Testis (tissue), 3 donors: ENCODE results near the gene ENTPD8. TPM values are rescaled to one million over a fixed set of nuclear protein-coding genes. Genes with fewer than 3 reads are reported as not detected.

Source experiments
- DNase-seq: peaks from one replicate; pipeline ENCODE4 v3.0.0-alpha.2; 2019
- H3K27ac ChIP-seq, 2 donors: fragments of 200-600 bp; sonication (generic); one replicate each; pipeline ENCODE4 v1.5.1; 2019
- H3K27me3 ChIP-seq: fragments of 200-600 bp; sonication (generic); one replicate; pipeline ENCODE4 v1.5.1; 2019
- H3K36me3 ChIP-seq: fragments of 200-600 bp; sonication (generic); one replicate; pipeline ENCODE4 v1.5.1; 2017; ENCODE audit warnings: low read depth; ENCODE audit errors: missing control alignments
- H3K4me1 ChIP-seq: fragments of 200-600 bp; sonication (generic); one replicate; pipeline ENCODE4 v1.5.1; 2019
- H3K4me3 ChIP-seq, 2 donors: fragments of 200-600 bp; sonication (generic); one replicate each; pipeline ENCODE4 v1.5.1; 2017 to 2019
- H3K9me3 ChIP-seq: fragments of 200-600 bp; sonication (generic); one replicate; pipeline ENCODE4 v1.5.1; 2017
- POLR2A ChIP-seq: fragments of 450-650 bp; IDR thresholded peaks from one replicate; pipeline ENCODE4 v1.6.1; 2017; ENCODE audit warnings: antibody characterized with exemption, mild to moderate bottlenecking, moderate library complexity
- WGBS, 2 donors: methylation state at CpG; one replicate each; pipeline ENCODE4 v1.1.5; 2018; 5-methylcytosine and 5-hydroxymethylcytosine counted together
- intact Hi-C: fragments of 100-400 bp; cut with DNase I; formaldehyde crosslinking; loops from one replicate; pipeline ENCODE4 v1.15.1; 2023; ENCODE audit warnings: low total_unique reads
- polyA plus RNA-seq: library from polyadenylated mRNA; stranded (reverse); fragments of 350-450 nt; fragmentation: Illumina TruSeq; extraction: RNeasy Lipid Tissue Mini Kit (QIAGEN cat#74804); gene quantifications from one replicate; pipeline ENCODE4 v1.2.3, GENCODE V29; 2014; ENCODE audit warnings: low read depth, low replicate concordance; ENCODE audit not compliant: insufficient read depth
- total RNA-seq, 2 donors: library from RNA; depleted of rRNA; stranded (reverse); fragments of >200 nt; gene quantifications; one replicate each; pipeline ENCODE4 v1.2.3, GENCODE V29; 2016
- TF ChIP-seq, protein P1 (sequence below), 3 experiments: fragments of 450-650 bp in 2 of 3; fragments of 200-600 bp in 1 of 3; sonication (generic) in 1 of 3; IDR thresholded peaks; one replicate each; pipeline ENCODE4 v1.5.1; 2016 to 2019; ENCODE audit warnings: antibody characterized with exemption in 3 of 3, mild to moderate bottlenecking in 2 of 3, moderate library complexity in 1 of 3

ENTPD8 gene
- total and polyA plus RNA-seq, 3 donors from 2014 or later = 0.37 to 2.2 (median 2.0) TPM

DNA sequence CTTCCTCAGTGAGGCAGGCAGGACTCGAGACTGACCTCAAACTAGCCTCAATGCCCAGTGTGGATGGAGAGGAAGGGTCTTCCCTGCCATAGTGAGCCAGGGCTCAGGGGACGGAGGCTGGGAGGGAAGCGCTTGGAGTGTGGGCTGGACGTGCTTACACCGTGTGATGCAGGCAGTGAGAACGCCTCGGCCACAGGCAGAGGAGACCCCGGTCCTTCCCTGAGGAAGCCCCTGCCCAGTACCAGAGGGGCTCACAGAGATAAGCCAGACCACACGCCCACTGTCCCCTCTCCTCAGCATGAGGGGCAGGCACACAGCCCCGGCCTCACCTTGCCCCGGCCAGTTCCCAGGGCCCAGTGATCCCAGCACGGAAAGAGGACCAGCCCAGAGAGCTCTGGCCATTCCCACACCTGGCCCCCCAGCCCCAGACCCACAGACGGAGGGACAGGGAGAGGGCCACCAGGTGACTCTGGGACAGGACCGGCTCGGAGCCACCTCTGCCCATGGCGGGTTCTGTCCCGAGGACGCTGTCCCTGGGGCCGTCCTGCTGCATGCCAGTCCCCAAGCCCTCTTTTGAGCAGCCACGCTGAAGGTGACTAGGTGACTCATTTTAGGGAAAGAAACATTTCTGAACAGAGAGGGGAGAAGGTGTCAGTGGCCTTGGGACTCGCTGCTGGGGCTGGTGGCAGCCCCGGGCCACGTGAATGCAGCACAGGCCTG, 24.0 kb upstream of the ENTPD8 start:
- 94 to 96% methylated on average over 10 to 22 of the region's 23 CpGs for WGBS, 2 donors
- no peak overlapping the region for H3K4me3 ChIP-seq
- TF ChIP-seq, protein P1, sequence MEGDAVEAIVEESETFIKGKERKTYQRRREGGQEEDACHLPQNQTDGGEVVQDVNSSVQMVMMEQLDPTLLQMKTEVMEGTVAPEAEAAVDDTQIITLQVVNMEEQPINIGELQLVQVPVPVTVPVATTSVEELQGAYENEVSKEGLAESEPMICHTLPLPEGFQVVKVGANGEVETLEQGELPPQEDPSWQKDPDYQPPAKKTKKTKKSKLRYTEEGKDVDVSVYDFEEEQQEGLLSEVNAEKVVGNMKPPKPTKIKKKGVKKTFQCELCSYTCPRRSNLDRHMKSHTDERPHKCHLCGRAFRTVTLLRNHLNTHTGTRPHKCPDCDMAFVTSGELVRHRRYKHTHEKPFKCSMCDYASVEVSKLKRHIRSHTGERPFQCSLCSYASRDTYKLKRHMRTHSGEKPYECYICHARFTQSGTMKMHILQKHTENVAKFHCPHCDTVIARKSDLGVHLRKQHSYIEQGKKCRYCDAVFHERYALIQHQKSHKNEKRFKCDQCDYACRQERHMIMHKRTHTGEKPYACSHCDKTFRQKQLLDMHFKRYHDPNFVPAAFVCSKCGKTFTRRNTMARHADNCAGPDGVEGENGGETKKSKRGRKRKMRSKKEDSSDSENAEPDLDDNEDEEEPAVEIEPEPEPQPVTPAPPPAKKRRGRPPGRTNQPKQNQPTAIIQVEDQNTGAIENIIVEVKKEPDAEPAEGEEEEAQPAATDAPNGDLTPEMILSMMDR (IDR thresholded peaks at IDR 0.05) = no peak
- no peak for TF ChIP-seq POLR2A
- H3K27ac ChIP-seq = no peak overlapping the region
- DNase-seq = no peak
- H3K36me3 ChIP-seq = no peaks in the 10 kb centered on the region
- no peaks in the 10 kb centered on the region for H3K27me3 ChIP-seq
- peaks cover 2% of the 10 kb centered on the region for H3K4me1 ChIP-seq
- intact Hi-C loops = no loop called here
- H3K9me3 ChIP-seq = no peaks in the 10 kb centered on the region

DNA sequence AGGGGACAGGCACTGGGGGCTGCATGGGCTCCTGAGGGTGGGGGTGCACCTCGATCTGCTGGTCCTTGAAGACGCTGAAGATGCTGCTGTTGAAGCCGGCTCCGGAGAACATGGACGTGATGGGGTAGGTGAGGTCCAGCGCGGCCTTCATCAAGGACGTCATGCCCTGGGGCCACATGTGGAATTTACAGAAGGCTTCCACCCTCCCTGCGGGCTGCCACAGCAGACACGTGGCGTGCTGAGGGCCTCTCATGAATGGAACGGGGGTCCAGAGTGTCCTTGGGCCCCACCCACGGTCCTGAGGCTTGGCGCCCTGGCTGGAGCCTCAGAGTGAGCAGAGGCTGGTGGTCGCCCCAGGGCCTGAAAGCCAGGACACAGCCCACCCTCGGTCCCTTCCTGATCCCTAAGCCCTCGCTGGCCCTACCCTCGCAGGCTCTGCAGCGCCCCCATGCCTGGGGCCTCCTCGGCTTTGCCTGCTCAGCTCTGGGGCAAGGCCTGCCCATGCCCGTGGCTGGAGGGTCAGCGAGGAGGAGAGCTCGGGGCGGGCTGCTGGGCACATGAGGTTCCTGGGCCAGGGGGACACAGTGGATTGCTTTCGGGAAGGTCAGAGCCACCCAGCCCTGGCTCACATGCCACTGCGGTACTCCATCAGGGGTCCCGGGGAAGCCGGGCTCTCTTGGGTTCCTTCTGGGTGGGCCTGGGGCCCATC, 23.3 kb upstream of the ENTPD8 start:
- Histone ChIP-seq H3K27me3 (no peaks in the 10 kb centered on the region), H3K27ac (no peak overlapping the region), H3K4me1 (peaks cover 10% of the 10 kb centered on the region), H3K4me3 (no peak overlapping the region), H3K9me3 (no peaks in the 10 kb centered on the region), H3K36me3 (no peaks in the 10 kb centered on the region)
- intact Hi-C loops = no loop called here
- 93 to 95% methylated on average over 21 to 28 of the region's 28 CpGs for WGBS, 2 donors
- DNase-seq = no peak
- no peak for TF ChIP-seq POLR2A

DNA sequence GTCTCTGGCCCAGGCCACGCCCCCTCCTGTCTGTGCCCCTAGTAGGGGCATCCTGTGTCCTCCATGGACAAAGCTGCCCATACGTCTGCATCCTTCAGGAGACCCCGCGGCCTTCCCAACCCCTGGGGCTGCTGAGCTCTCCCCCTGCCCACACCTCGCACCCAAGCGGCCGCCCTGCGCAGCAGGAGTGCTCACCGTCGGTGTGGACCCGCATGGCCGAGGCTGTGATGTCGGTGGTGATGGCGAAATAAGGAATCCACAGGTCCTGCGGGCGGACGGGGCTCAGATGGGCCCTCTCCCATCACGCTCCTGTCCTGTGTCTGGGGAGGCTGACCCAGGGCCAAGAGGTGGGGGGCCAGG, 22.8 kb upstream of the ENTPD8 start:
- no peak for DNase-seq
- Histone ChIP-seq H3K36me3 (no peaks in the 10 kb centered on the region), H3K27ac (no peak overlapping the region), H3K27me3 (no peaks in the 10 kb centered on the region), H3K9me3 (no peaks in the 10 kb centered on the region), H3K4me3 (no peak overlapping the region), H3K4me1 (peaks cover 10% of the 10 kb centered on the region)
- 95 to 99% methylated on average over 18 of the region's 18 CpGs for WGBS, 2 donors
- TF ChIP-seq POLR2A = no peak
- TF ChIP-seq, protein P1 (IDR thresholded peaks at IDR 0.05) = no peak
- intact Hi-C loops = no loop called here

DNA sequence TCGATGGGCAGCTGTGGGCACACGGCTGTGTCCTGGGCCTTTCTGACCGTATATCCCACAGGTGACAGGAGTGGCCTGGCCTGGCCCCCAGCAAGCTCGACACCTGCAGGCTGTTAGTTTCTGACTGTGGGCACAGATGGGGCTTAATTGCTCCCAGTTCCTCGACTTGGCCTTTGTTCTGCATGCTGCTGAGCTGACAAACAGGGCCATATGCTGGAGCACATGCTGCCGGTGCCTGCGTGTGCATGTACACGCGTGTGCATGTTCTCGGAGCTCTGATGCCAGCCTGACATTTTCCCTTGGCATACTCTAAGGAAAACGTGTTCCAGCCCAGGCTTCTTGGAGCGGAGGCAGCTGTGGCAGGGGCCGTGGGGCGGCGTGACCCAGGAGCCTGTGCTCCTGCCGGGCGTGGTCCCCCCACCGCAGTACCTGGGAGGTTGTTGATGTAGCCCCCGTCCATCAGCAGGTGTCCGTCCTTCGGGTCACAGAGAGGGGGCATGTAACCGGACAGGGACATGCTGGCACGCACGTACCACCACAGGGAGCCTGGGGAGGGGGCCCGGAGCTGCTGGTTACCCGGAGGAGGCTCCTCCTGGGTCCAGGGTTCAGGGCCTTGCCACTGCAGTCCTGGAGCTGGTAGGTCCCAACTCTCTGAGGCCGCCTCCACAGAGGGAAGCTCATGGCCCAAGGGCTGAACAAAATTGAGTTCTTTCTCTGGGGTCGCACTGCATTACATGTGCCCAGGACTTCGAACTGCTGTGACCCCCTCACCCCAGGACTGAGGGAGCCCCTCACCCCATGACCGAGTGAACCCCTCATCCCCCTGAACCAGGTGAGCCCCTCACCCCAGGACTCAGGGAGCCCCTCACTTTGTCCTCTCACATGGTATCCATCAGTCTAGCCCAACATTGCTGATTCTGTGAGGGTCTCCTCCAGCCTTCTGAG, 22.1 kb upstream of the ENTPD8 start:
- intact Hi-C loops = no loop called here
- no peaks in the 10 kb centered on the region for H3K9me3 ChIP-seq
- DNase-seq = no peak

More for the DNA sequence above, 22.1 kb upstream of the ENTPD8 start:
- WGBS, 2 donors = 93 to 96% methylated on average over 15 to 30 of the region's 30 CpGs
- Histone ChIP-seq H3K27me3 (no peaks in the 10 kb centered on the region), H3K27ac (no peak overlapping the region), H3K4me1 (peaks cover 14% of the 10 kb centered on the region), H3K36me3 (no peaks in the 10 kb centered on the region), H3K4me3 (no peak overlapping the region)
- no peak for TF ChIP-seq POLR2A
- TF ChIP-seq, protein P1 (IDR thresholded peaks at IDR 0.05) = no peak
